ENCODE measurements around the gene SIPA1L3. TPM values are rescaled to one million over a fixed set of nuclear protein-coding genes. Genes with fewer than 3 reads are reported as not detected.

The SIPA1L3 gene
- total RNA-seq, 1 experiment from 2014 or later: 125 TPM

- Histone ChIP-seq H3K27me3 (replicated peaks; ENCODE audit: control insufficient read depth, insufficient read depth, low read length) (no peaks in the 10 kb centered on the region), H3K9me3 (no peaks in the 10 kb centered on the region), H3K4me1 (peaks cover 63% of the 10 kb centered on the region), H3K36me3 (ENCODE audit: control insufficient read depth, insufficient read depth, low read length) (no peaks in the 10 kb centered on the region; the same call in none of the 2 replicates), H3K4me3 (ENCODE audit: low read depth, low read length) (no peak overlapping the region)
- H3K27ac Mint-ChIP-seq (ENCODE audit: unreplicated experiment): peak overlapping the region; percentile 91
- DNase-seq: peak; percentile 56 to 75
- ChIA-PET POLR2A (no interaction called here), CTCF (no interaction called here)
- intact Hi-C loops (cut with micrococcal nuclease; ENCODE audit: unreplicated experiment): no loop called here
- no TSS peak for BruUV-seq (replicated peaks)
- H3K9me3 Mint-ChIP-seq (ENCODE audit: unreplicated experiment): no peaks in the 10 kb centered on the region
- no peak for TF ChIP-seq CTCF (IDR thresholded peaks at IDR 0.05; ENCODE audit: insufficient read depth in 1 of 2, low read depth in 1 of 2, low read length in 1 of 2, severe bottlenecking in 1 of 2, unreplicated experiment in 1 of 2)
- H3K36me3 Mint-ChIP-seq (ENCODE audit: insufficient read depth, unreplicated experiment): peaks cover 65% of the 10 kb centered on the region
- peaks cover 32% of the 10 kb centered on the region for H3K4me1 Mint-ChIP-seq (ENCODE audit: low read depth, unreplicated experiment)
- no peaks in the 10 kb centered on the region for H3K27me3 Mint-ChIP-seq (ENCODE audit: insufficient read depth, unreplicated experiment)
- H3K4me3 Mint-ChIP-seq (ENCODE audit: unreplicated experiment): peak overlapping the region; percentile 19
These were observed 72.6 kb downstream of the SIPA1L3 start for GRCh38 chr19:37979547-37980082.

DNA sequence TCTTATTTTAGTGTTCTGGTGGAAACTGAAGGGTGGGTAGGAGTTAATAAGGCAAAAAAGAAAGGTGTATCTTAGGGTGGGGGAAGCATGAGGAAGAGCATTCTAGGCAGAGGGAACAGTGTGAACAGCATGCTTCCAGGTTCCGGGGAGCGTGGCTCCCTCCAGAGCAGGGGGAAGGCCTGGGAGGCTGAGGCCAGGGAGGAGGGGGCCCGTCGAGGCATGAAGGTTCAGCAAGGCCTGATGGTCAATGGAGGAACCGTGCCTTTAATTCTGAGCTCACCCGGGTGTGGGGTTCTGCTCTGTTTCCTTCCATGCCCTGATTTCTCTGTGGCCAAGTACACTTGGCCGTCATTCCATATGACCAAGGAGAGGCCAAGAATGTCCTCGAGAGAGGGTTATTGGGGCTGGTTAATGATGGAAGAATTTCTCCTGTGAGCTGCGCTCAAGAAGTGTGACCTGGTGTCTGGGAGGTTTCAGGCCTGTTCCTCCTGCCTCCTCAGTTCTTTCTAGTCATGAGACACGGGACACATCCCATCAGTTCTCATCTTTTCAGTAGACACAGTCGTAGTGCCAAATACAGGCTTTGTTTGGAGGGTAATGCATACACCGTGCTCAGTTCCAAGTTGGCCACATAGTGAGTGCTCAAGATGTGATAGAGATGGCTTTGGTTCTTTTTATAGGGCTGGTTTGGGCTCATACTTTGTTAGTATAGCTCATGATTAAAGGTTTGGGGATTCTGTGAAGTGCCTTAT lies 73.6 kb downstream of the SIPA1L3 start:
- Histone ChIP-seq H3K27me3 (replicated peaks; ENCODE audit: control insufficient read depth, insufficient read depth, low read length) (no peaks in the 10 kb centered on the region), H3K9me3 (no peaks in the 10 kb centered on the region), H3K36me3 (ENCODE audit: control insufficient read depth, insufficient read depth, low read length) (no peaks in the 10 kb centered on the region; the same call in 1 of the 2 replicates), H3K4me3 (ENCODE audit: low read depth, low read length) (no peak overlapping the region), H3K4me1 (peaks cover 64% of the 10 kb centered on the region)
- Mint-ChIP-seq H3K27me3 (ENCODE audit: insufficient read depth, unreplicated experiment) (no peaks in the 10 kb centered on the region), H3K4me1 (ENCODE audit: low read depth, unreplicated experiment) (peaks cover 42% of the 10 kb centered on the region), H3K9me3 (ENCODE audit: unreplicated experiment) (no peaks in the 10 kb centered on the region), H3K36me3 (ENCODE audit: insufficient read depth, unreplicated experiment) (peaks cover 64% of the 10 kb centered on the region), H3K27ac (ENCODE audit: unreplicated experiment) (peak overlapping the region; percentile 91), H3K4me3 (ENCODE audit: unreplicated experiment) (no peak overlapping the region)
- BruUV-seq (replicated peaks): no TSS peak
- CTCF ChIA-PET: no interaction called here
- intact Hi-C loops (cut with micrococcal nuclease; ENCODE audit: unreplicated experiment): no loop called here
- DNase-seq: no peak
- no peak for TF ChIP-seq CTCF (IDR thresholded peaks at IDR 0.05; ENCODE audit: insufficient read depth in 1 of 2, low read depth in 1 of 2, low read length in 1 of 2, severe bottlenecking in 1 of 2, unreplicated experiment in 1 of 2)
- POLR2A ChIA-PET: no interaction called here

DNA sequence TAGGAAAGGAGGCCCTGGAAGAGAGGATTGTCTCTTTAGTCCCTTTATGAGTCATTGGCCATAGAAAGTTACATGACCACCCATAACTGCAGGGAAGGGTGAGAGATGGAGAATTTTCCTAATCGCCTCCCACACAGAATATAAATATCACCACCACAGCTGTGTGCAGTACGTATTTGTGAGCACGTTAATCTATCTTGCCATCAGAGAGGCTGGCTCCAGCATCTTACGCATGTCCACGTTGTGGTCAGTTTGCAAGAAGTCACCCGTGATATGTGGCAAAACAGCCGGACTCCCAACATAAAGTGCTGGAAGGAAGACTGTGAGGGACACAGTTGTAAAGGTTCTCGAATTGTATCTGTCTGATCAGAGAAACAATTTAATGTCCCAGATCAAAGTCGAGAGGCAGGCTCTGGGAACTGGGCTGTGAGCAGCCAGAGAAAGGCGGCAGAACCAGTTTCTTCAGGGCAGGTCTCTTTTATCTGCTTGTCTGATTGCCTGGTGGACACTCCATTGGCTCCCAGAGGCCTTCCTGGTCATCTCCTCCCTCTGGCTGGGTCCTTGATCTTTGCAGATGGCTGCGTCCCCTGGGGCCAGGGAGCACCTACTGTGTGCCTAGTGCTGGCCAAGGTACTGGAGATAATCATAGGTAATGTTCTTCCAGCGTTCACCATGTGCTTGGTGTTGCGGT lies 74.9 kb downstream of the SIPA1L3 start:
- H3K36me3 ChIP-seq (ENCODE audit: control insufficient read depth, insufficient read depth, low read length): no peaks in the 10 kb centered on the region; the same call in 1 of the 2 replicates
- ChIA-PET POLR2A (no interaction called here), CTCF (no interaction called here)
- peak; percentile 74 to 82 for DNase-seq
- no TSS peak for BruUV-seq (replicated peaks)
- peak overlapping the region; percentile 91 for H3K27ac Mint-ChIP-seq (ENCODE audit: unreplicated experiment)
- H3K4me3 ChIP-seq (ENCODE audit: low read depth, low read length): no peak overlapping the region
- no peaks in the 10 kb centered on the region for H3K27me3 Mint-ChIP-seq (ENCODE audit: insufficient read depth, unreplicated experiment)
- H3K4me1 Mint-ChIP-seq (ENCODE audit: low read depth, unreplicated experiment): peaks cover 42% of the 10 kb centered on the region
- peak overlapping the region; percentile 48 for H3K4me3 Mint-ChIP-seq (ENCODE audit: unreplicated experiment)
- no peaks in the 10 kb centered on the region for H3K9me3 ChIP-seq
- no peaks in the 10 kb centered on the region for H3K9me3 Mint-ChIP-seq (ENCODE audit: unreplicated experiment)
- intact Hi-C loops (cut with micrococcal nuclease; ENCODE audit: unreplicated experiment): no loop called here
- no peak for TF ChIP-seq CTCF (IDR thresholded peaks at IDR 0.05; ENCODE audit: insufficient read depth in 1 of 2, low read depth in 1 of 2, low read length in 1 of 2, severe bottlenecking in 1 of 2, unreplicated experiment in 1 of 2)
- peaks cover 66% of the 10 kb centered on the region for H3K4me1 ChIP-seq
- peaks cover 52% of the 10 kb centered on the region for H3K36me3 Mint-ChIP-seq (ENCODE audit: insufficient read depth, unreplicated experiment)
- no peaks in the 10 kb centered on the region for H3K27me3 ChIP-seq (replicated peaks; ENCODE audit: control insufficient read depth, insufficient read depth, low read length)
